A549 (cell line): ENCODE data around the gene MLH3.

Experiments used
- CHD2 ChIP-seq: fragments of 150-350 bp; IDR thresholded peaks from 2 replicates; pipeline ENCODE4 v1.6.1; 2014; ENCODE audit warnings: low read length; ENCODE audit not compliant: partially characterized antibody
- EP300 ChIP-seq, 2 experiments: fragments of >200 bp; sonication (Bioruptor Twin); formaldehyde crosslinking; IDR thresholded peaks; 2 replicates in 1 of 2; 3 replicates in 1 of 2; pipeline ENCODE4 v1.6.1; 2016 to 2017
- ESRRA ChIP-seq: fragments of 150-350 bp; IDR thresholded peaks from 2 replicates; pipeline ENCODE4 v1.6.1; 2014; ENCODE audit warnings: mild to moderate bottlenecking, low read length, borderline replicate concordance
- HDAC2 ChIP-seq: fragments of 200-600 bp; sonication (generic); IDR thresholded peaks from 2 replicates; pipeline ENCODE4 v1.6.1; 2016
- JUN ChIP-seq, 2 experiments: fragments of >200 bp; sonication (Bioruptor Twin); formaldehyde crosslinking; IDR thresholded peaks; 2 replicates in 1 of 2; 3 replicates in 1 of 2; pipeline ENCODE4 v1.6.1; 2016 to 2017
- JUNB ChIP-seq: fragments of >200 bp; sonication (Bioruptor Twin); formaldehyde crosslinking; IDR thresholded peaks from 2 replicates; pipeline ENCODE4 v1.6.1; 2016
- MYC ChIP-seq: IDR thresholded peaks from 2 replicates; pipeline ENCODE4 v1.6.1; 2012; ENCODE audit warnings: mild to moderate bottlenecking, inconsistent platforms, low read length, improper control_type of control experiment, borderline replicate concordance
- NFE2L2 ChIP-seq: fragments of 150-350 bp; conservative IDR thresholded peaks from 2 replicates; pipeline ENCODE4 v1.6.1; 2014; ENCODE audit warnings: low read length
- POLR2A ChIP-seq: IDR thresholded peaks from 2 replicates; pipeline ENCODE4 v1.6.1; 2012; ENCODE audit warnings: mild to moderate bottlenecking, low read length
- SMC3 ChIP-seq: fragments of >200 bp; sonication (Bioruptor Twin); formaldehyde crosslinking; IDR thresholded peaks from 3 replicates; pipeline ENCODE4 v1.6.1; 2018; ENCODE audit warnings: inconsistent platforms
- TF ChIP-seq, protein P1 (sequence below): fragments of >200 bp; sonication (Bioruptor Twin); formaldehyde crosslinking; IDR thresholded peaks from 3 replicates; pipeline ENCODE4 v1.5.1; 2016
- TF ChIP-seq, protein P2 (sequence below): fragments of 450-650 bp; IDR thresholded peaks from 2 replicates; pipeline ENCODE4 v1.6.1; 2014; ENCODE audit warnings: antibody characterized with exemption

DNA sequence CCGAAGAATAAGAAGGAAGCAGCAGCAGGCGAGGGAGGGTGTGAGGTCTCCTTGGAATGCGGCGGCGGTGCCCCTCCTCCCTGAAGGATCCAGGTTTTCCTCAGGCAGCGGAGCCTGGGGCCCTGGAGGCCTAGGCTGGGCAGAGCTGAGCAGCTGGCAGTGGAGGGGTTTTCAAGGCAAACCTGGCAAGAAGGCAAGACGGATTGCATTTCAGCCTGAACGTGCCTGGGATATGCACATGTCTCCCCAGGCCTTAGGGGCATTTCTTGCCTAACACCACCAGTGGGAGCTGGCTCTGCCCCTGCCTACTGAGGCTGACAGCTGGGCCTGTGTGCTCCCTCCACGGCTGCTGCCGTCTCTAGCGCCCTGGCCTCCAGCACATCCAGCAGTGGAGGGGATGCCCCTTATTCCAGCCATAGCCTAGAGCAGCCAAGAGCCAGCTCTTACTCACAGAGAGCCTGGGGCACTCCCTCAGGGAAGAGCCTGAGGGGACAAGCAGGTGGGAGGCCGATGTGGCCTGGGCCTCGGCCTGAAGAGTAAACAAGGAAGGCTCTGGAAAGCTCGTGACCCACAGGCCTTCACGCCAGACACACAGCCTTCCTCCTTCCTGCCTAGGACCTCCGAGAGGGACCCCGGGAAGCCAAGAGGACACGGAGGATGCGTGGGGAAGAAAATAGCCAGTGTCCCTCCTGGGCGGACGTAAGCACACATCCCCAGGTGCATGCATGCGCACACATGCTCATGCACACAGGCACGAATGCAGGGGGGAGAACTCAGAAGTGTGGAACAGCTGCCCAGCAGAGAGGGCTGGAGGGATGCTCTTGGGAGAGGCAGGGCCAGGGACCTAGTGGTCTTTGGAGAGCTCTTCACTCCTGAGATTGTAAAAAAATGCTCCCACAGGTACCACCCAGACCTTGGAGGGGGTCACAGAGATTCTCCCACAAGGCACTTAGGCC lies 71.5 kb downstream of the MLH3 start:
- no peak for TF ChIP-seq POLR2A
- TF ChIP-seq, protein P1, sequence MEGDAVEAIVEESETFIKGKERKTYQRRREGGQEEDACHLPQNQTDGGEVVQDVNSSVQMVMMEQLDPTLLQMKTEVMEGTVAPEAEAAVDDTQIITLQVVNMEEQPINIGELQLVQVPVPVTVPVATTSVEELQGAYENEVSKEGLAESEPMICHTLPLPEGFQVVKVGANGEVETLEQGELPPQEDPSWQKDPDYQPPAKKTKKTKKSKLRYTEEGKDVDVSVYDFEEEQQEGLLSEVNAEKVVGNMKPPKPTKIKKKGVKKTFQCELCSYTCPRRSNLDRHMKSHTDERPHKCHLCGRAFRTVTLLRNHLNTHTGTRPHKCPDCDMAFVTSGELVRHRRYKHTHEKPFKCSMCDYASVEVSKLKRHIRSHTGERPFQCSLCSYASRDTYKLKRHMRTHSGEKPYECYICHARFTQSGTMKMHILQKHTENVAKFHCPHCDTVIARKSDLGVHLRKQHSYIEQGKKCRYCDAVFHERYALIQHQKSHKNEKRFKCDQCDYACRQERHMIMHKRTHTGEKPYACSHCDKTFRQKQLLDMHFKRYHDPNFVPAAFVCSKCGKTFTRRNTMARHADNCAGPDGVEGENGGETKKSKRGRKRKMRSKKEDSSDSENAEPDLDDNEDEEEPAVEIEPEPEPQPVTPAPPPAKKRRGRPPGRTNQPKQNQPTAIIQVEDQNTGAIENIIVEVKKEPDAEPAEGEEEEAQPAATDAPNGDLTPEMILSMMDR: no peak
- TF ChIP-seq SMC3: no peak
- TF ChIP-seq EP300 (IDR thresholded peaks at IDR 0.05): no peak
- TF ChIP-seq CHD2: no peak
- no peak for TF ChIP-seq MYC
- TF ChIP-seq NFE2L2: no peak
- no peak for TF ChIP-seq JUNB
- TF ChIP-seq, protein P2, sequence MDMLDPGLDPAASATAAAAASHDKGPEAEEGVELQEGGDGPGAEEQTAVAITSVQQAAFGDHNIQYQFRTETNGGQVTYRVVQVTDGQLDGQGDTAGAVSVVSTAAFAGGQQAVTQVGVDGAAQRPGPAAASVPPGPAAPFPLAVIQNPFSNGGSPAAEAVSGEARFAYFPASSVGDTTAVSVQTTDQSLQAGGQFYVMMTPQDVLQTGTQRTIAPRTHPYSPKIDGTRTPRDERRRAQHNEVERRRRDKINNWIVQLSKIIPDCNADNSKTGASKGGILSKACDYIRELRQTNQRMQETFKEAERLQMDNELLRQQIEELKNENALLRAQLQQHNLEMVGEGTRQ: no peak
- no peak for TF ChIP-seq JUN (IDR thresholded peaks at IDR 0.05)
- no peak for TF ChIP-seq HDAC2
- no peak for TF ChIP-seq ESRRA
